OCI-LY1 (cell line): ENCODE data around the gene RBMS1.

Experiments used
- H2AFZ ChIP-seq: fragments of 200-600 bp; sonication (generic), shearing (Covaris generic); 2 replicates; pipeline ENCODE4 v1.6.0; 2014; ENCODE audit warnings: antibody characterized with exemption, mild to moderate bottlenecking, low read length
- H3F3A ChIP-seq: fragments of 200-600 bp; sonication (generic), shearing (Covaris generic); 2 replicates; pipeline ENCODE4 v1.6.0; 2014; ENCODE audit warnings: mild to moderate bottlenecking, antibody characterized with exemption, low read length, moderate library complexity; ENCODE audit not compliant: insufficient read depth
- H3K27ac ChIP-seq: fragments of 200-600 bp; sonication (generic); 2 replicates; pipeline ENCODE4 v1.5.1; 2014; ENCODE audit warnings: low read length, mixed run types, mild to moderate bottlenecking, low read depth; ENCODE audit not compliant: poor library complexity, severe bottlenecking
- H3K27me3 ChIP-seq: fragments of 200-600 bp; sonication (generic); 2 replicates; pipeline ENCODE4 v1.6.0; 2014; ENCODE audit warnings: antibody characterized with exemption, mild to moderate bottlenecking, low read length, moderate library complexity; ENCODE audit not compliant: insufficient read depth
- H3K36me3 ChIP-seq: fragments of 200-600 bp; sonication (generic); 2 replicates; pipeline ENCODE4 v1.6.1; 2014; ENCODE audit warnings: mild to moderate bottlenecking, antibody characterized with exemption, low read length, moderate library complexity, mixed read lengths; ENCODE audit not compliant: insufficient read depth
- H3K4me1 ChIP-seq: fragments of 200-600 bp; sonication (generic); 2 replicates; pipeline ENCODE4 v1.5.1; 2014; ENCODE audit warnings: mild to moderate bottlenecking, low read length, moderate library complexity; ENCODE audit not compliant: insufficient read depth, severe bottlenecking
- H3K4me2 ChIP-seq: fragments of 200-600 bp; sonication (generic), shearing (Covaris generic); 2 replicates; pipeline ENCODE4 v1.6.1; 2014; ENCODE audit warnings: low read length
- H3K4me3 ChIP-seq: fragments of 200-600 bp; sonication (generic); 2 replicates; pipeline ENCODE4 v1.5.1; 2014; ENCODE audit warnings: low read length, low read depth, mild to moderate bottlenecking, mixed read lengths; ENCODE audit not compliant: poor library complexity, severe bottlenecking
- H3K79me2 ChIP-seq: fragments of 200-600 bp; shearing (Covaris generic); 2 replicates; pipeline ENCODE4 v1.6.1; 2016; ENCODE audit warnings: mixed run types, low read length, mixed read lengths; ENCODE audit not compliant: insufficient read depth
- H3K9ac ChIP-seq: fragments of 200-600 bp; sonication (generic), shearing (Covaris generic); 2 replicates; pipeline ENCODE4 v1.6.1; 2014; ENCODE audit warnings: mild to moderate bottlenecking, low read length, mixed read lengths
- H3K9me2 ChIP-seq: fragments of 200-600 bp; sonication (generic), shearing (Covaris generic); 2 replicates; pipeline ENCODE4 v1.6.1; 2014; ENCODE audit warnings: low read depth, mild to moderate bottlenecking, low read length, mixed read lengths
- H3K9me3 ChIP-seq: fragments of 200-600 bp; shearing (Covaris generic); 2 replicates; pipeline ENCODE4 v1.6.1; 2014; ENCODE audit warnings: low read length, mixed read lengths
- H4K20me1 ChIP-seq: fragments of 200-600 bp; sonication (generic), shearing (Covaris generic); 2 replicates; pipeline ENCODE4 v1.6.0; 2016; ENCODE audit warnings: mild to moderate bottlenecking, low read length; ENCODE audit not compliant: insufficient read depth
- EZH2 ChIP-seq: fragments of 200-600 bp; sonication (generic), shearing (Covaris generic); IDR thresholded peaks from 2 replicates; pipeline ENCODE4 v1.8.0; 2017; ENCODE audit warnings: borderline replicate concordance, mixed run types, mild to moderate bottlenecking, antibody characterized with exemption, low read length, moderate library complexity, mixed read lengths
- TF ChIP-seq, protein P1 (sequence below): fragments of 200-600 bp; sonication (generic), shearing (Covaris generic); IDR thresholded peaks from 2 replicates; pipeline ENCODE4 v1.5.1; 2017; ENCODE audit warnings: mild to moderate bottlenecking, antibody characterized with exemption, low read length, moderate library complexity, mixed read lengths

The RBMS1 gene

DNA sequence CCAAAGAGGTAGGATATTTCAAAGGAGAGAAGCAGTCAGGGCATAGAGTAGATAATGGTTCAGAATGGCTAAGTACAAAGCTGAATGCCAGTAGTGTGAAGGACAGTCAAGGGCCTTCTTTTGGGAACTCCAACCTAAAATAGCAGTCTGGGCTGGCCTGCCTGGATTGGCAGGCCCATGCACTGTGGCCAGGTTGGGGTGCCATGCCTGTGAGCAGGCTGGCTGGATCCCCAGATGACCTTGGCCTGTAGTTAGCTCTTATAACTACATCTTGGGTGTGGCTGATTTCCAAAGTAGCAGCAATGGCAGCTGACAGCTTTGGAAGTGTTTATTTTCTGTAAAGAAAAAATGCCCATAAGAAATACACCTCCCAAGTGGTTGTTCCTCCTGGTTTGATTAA is 242.0 kb downstream of the RBMS1 start:
- no peaks in the 10 kb centered on the region for H3K9me3 ChIP-seq
- H3K4me3 ChIP-seq: no peak overlapping the region
- TF ChIP-seq, protein P1, sequence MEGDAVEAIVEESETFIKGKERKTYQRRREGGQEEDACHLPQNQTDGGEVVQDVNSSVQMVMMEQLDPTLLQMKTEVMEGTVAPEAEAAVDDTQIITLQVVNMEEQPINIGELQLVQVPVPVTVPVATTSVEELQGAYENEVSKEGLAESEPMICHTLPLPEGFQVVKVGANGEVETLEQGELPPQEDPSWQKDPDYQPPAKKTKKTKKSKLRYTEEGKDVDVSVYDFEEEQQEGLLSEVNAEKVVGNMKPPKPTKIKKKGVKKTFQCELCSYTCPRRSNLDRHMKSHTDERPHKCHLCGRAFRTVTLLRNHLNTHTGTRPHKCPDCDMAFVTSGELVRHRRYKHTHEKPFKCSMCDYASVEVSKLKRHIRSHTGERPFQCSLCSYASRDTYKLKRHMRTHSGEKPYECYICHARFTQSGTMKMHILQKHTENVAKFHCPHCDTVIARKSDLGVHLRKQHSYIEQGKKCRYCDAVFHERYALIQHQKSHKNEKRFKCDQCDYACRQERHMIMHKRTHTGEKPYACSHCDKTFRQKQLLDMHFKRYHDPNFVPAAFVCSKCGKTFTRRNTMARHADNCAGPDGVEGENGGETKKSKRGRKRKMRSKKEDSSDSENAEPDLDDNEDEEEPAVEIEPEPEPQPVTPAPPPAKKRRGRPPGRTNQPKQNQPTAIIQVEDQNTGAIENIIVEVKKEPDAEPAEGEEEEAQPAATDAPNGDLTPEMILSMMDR: no peak
- TF ChIP-seq EZH2: no peak
- no peaks in the 10 kb centered on the region for H3K4me1 ChIP-seq
- H3F3A ChIP-seq: no peaks in the 10 kb centered on the region
- H3K27me3 ChIP-seq: no peaks in the 10 kb centered on the region
- no peaks in the 10 kb centered on the region for H4K20me1 ChIP-seq
- H3K36me3 ChIP-seq: no peaks in the 10 kb centered on the region
- no peaks in the 10 kb centered on the region for H3K9me2 ChIP-seq
- no peak overlapping the region for H2AFZ ChIP-seq
- no peaks in the 10 kb centered on the region for H3K79me2 ChIP-seq
- H3K4me2 ChIP-seq: no peak overlapping the region
- no peak overlapping the region for H3K9ac ChIP-seq
- H3K27ac ChIP-seq: no peak overlapping the region

DNA sequence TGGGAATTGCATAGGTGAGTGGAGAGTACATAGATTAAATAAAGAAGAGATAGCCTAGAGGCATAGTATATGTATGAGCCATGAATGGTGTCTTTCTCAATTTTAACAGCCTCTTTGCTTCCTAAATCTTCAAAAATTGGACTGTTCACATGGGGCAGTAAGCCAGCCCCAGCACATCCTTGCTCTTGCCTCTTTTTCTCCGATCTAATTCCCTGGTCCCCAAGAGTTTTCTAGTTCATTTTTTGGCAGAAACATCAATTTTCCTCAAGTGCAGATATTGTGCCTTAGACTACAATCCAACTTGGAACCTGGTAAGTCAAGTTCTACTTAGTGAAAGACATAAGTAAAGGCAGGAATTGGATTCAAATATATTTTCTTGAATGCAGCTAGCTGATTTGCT is 243.7 kb downstream of the RBMS1 start:
- TF ChIP-seq, protein P1: no peak
- TF ChIP-seq EZH2: no peak
- H4K20me1 ChIP-seq: no peaks in the 10 kb centered on the region
- no peaks in the 10 kb centered on the region for H3K27me3 ChIP-seq
- no peaks in the 10 kb centered on the region for H3F3A ChIP-seq
- no peak overlapping the region for H3K9ac ChIP-seq
- no peak overlapping the region for H2AFZ ChIP-seq
- no peaks in the 10 kb centered on the region for H3K9me2 ChIP-seq
- no peak overlapping the region for H3K4me2 ChIP-seq
- no peak overlapping the region for H3K27ac ChIP-seq
- no peaks in the 10 kb centered on the region for H3K4me1 ChIP-seq
- H3K9me3 ChIP-seq: no peaks in the 10 kb centered on the region
- no peak overlapping the region for H3K4me3 ChIP-seq
- H3K79me2 ChIP-seq: no peaks in the 10 kb centered on the region
- no peaks in the 10 kb centered on the region for H3K36me3 ChIP-seq

DNA sequence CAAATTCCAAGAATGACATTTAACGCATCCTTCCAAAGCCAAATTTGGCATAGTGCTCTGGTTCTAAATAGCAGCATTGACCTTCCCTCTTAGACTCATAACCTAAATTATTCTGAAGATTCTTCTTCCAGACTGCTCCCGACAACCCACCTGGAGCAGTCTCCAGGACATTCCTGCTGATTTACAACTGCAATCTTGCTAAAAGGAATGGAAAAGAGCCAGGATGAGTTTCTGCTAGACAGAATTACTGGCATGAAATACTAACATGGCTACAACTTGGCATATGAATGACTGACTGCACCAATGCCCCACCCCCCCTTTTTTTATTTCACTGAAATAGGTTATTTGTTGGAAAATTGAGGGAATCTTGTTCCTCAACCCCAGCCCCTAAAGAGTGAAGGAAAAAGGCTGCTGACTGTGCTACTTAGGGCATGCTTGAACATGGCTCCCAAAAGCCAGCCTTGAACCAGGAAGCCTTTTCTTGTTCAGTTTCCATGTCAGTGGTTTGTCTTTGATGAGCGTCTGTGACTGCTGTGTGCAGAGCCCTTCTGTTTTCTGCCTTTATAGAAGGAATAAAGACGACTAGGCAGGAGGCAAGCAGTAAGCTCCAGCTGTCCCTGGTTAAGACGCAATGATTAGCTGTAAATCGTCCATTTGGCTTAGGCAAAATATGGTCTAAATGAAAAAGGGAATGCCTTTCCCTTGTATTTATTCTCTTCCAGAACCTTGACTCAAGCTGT is 246.1 kb downstream of the RBMS1 start:
- no peak for TF ChIP-seq EZH2
- TF ChIP-seq, protein P1: no peak
- Histone ChIP-seq H3F3A (no peaks in the 10 kb centered on the region), H2AFZ (no peak overlapping the region), H3K36me3 (no peaks in the 10 kb centered on the region), H3K9me3 (no peaks in the 10 kb centered on the region), H3K4me1 (no peaks in the 10 kb centered on the region), H3K79me2 (no peaks in the 10 kb centered on the region), H3K27me3 (no peaks in the 10 kb centered on the region), H3K4me3 (no peak overlapping the region), H3K9ac (no peak overlapping the region), H3K27ac (no peak overlapping the region), H4K20me1 (no peaks in the 10 kb centered on the region), H3K4me2 (no peak overlapping the region), H3K9me2 (no peaks in the 10 kb centered on the region)
